K562 treated with DMSO at 1 percent for 48 hours (cell line): ENCODE measurements around the gene NPRL2. TPM values are rescaled to one million over a fixed set of nuclear protein-coding genes. Genes with fewer than 3 reads are reported as not detected.

ENCODE experiments used
- total RNA-seq: library from RNA; unstranded; fragments of 300-600 nt; gene quantifications from 2 replicates; pipeline ENCODE4 v1.2.3, GENCODE V29; 2022; ENCODE audit warnings: low replicate concordance; ENCODE audit errors: extremely low read depth

NPRL2 gene
- total RNA-seq, result not detected in 2 replicates

DNA sequence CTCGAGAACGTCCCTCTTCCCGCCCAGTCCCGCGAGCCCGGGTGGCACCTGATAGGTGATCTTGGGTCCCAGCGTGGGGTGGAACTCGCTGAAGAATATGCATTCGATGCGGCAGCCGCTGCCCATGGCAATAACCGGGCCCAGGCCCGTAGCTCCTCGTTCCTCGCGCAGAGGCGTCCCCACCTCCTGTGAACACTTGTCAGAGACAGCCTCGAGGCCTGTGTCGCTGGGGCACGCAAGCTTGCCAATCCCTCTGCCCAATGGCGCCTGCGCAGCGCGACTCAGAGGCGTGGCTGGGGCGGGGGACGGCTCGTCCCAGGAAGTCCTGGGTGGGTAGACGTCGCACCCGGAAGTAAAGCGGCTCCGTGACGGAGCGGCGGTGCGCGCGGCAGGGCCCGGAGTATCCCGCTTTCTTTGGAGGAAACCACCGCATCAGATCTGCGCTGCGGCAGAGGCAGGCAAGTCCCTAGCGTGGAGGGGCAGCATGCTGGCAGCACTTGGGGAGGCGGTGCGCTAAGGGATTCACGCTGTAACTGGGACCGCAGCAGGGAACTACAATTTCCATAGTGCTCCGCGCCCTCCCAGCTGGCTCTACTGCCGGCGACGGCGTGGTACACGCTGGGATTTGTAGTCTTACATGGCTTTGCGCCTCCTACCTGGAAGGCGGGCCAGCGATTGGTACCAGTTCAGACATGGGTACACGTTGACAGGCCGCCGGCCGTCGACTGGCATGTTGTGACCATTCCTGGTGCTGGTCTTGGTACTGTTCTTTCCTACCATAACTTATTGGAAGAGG, at the start of gene NPRL2, which contains the start of gene CYB561D2:
TSS of gene NPRL2 (minus strand) at position 249 of the 796 bp plus-strand sequence. CDS start at position 126, 123 bp downstream.
TSS of gene CYB561D2 (plus strand) at position 336 of the 796 bp plus-strand sequence. CDS start 572 bp downstream, outside the sequence.

DNA sequence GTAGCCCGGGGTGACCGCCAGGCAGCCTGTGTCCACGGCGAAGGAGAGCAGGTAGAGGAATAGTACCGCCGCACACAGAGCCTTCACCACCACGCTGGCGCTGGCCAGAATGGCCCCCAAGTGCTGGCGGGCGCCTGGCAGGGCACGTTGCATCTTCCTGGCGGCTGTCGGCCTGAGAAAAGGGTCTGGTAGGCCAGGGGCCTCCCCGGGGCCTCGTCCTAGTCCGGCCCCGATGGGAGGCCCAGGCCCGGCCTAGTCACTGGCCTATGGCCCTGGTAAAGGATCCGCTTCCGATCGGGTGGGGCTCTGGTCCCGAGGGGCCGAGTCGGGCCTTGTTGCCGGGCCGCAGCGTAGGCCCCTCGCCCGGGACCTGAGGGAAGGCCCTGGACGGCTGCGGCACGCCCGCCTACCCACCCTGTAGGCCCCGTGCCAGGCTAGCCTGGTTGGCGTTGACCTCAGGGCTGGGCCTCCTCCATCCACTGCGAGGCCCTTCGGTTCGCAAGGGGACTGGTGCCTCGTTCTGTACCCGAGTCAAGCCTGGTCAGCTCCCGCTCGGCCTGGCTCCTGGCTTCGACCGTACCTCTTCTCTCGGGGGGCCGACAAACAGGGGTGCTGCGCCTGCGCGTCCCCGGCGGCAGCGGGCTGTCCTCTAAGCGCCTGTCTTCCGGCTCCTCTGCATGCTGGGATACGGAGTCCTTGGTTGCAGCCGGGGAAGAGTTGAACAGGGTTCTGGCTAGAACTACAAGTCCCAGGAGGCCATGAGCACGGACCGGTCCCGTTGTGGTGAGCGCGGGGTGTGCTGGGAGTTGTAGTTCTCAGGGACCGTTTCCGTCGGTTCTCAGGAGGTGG, 8.6 kb upstream of the NPRL2 start, which contains the start of gene TMEM115:
TSS of gene TMEM115 (minus strand) at position 611 of the 849 bp plus-strand sequence. CDS start at position 153, 458 bp downstream.

DNA sequence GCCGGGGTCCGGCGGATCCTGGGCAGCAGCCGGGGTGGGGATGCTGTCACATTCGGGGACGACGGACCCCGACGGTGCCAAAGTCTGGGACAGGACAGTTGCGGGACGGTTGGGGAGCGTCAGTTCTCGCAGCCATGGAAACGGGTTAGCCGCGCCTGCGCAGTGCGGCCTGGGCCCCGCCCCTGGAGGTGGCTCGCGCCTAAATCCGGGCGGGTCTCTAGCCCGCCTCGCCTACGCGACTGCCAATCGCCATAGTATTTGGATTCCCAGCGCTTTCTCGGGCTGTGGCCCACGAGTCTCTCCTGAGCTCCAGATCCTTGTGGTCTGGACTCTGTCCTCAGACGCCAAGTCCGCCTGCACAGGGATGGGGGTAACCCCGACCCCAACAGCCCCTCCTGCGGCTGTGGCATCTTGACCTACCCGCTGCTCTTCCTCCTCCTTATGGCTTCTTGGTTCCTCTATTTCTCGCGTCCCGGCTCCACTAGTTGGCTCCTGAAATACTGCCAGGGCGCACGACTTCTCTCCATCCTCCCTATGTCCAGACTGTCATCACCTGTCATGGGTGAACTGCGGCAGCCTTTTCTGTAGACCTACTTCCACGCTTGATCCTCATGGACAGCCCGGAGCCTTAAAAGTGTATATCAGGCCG, 4.9 kb downstream of the NPRL2 start, which contains the start of gene ZMYND10:
TSS of gene ZMYND10 (minus strand) at position 147 of the 649 bp plus-strand sequence. CDS start 153 bp downstream, outside the sequence.

DNA sequence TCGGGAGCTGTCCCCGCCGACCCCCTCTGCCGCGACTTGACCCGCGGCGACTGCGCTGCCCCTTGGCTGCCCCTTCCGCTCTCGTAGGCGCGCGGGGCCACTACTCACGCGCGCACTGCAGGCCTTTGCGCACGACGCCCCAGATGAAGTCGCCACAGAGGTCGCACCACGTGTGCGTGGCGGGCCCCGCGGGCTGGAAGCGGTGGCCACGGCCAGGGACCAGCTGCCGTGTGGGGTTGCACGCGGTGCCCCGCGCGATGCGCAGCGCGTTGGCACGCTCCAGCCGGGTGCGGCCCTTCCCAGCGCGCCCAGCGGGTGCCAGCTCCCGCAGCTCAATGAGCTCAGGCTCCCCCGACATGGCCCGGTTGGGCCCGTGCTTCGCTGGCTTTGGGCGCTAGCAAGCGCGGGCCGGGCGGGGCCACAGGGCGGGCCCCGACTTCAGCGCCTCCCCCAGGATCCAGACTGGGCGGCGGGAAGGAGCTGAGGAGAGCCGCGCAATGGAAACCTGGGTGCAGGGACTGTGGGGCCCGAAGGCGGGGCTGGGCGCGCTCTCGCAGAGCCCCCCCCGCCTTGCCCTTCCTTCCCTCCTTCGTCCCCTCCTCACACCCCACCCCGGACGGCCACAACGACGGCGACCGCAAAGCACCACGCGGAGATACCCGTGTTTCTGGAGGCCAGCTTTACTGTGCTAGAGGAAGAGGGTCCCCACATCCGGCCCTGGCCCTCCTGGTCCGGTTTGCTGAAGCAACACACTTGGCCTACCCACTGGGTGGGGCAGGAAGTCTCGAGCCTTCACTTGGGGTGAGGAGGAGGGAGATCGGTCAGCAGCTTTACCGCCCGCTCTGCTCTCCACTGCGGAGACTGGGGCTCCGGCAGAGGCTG, 9.9 kb downstream of the NPRL2 start, which contains the start of gene RASSF1:
TSS of gene RASSF1 (minus strand) at position 389 of the 882 bp plus-strand sequence. CDS start at position 358, 31 bp downstream.

DNA sequence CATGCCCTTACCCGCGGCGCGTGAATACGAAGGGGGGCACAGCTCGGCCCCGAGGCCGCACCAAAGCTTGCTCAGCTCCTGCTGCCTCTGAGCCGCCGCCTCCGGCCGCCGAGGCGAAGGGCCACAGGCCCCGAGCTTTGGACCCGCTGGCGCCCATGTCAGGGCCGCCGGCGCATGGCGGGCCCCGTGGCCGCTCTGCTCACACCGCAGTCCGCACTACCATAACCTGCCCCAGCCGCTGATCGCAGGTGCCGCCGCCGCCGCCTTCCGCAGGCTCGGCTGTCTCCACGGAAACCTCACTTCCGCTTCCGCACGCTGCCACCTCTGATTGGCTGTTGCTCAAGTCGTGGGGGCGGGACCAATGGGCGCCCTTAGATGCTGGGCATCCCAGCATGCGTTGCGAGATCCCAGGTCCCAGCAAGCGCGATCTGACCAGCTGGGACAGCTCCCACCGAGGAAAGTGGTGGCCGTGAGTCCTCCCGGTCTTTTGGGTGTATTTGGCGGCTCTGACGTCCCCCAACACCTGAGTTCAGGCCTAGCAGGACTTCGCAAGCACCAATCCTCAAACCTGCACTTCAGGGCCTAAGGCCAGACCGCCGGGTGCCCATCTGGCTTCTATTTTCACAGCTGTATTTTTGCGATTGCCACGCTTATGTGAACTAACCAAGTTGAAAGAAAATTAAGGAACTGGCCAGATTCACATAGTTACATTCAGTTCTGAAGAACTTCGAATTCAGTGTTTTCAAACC, 22.5 kb downstream of the NPRL2 start, which contains the start of gene TUSC2:
TSS of gene TUSC2 (minus strand) at position 281 of the 749 bp plus-strand sequence. CDS start at position 157, 124 bp downstream.

DNA sequence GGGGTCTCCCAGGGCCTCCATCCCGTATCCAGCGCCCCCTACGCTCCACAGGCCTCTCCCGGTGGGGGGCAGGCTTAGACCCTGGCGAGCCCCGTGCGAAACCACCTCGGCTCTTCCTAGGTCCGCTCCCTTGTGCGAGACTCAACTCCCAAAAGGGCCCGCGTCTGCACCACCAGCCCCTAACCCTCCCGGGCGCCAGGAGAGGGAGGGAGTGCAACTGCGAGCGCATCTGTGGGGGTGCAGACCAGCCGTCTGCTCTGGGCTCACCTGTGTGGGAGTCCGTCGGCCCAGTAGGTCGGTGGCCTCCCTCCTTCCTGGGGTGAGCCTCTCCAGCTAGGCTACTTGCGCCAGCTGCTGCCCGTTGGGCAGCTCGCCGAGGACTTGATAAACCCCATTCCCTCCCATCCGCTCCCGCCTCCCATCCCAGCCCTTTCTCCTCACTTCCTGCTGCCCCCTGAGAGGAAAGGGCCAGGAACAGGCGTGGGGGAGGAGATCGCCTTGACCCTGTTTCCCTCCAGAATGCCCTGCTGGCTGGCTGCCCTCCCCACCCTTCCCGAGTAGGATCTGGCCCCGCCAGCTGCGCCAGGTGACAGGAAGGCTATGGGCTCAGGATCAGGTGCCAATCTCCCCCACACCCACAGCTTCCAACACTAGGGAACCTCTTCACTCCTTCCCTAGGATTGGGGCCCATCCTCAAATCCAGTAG, 28.0 kb downstream of the NPRL2 start, which contains the start of gene HYAL2:
TSS of gene HYAL2 (minus strand) at position 360 of the 706 bp plus-strand sequence. CDS start 2,256 bp downstream, outside the sequence.

DNA sequence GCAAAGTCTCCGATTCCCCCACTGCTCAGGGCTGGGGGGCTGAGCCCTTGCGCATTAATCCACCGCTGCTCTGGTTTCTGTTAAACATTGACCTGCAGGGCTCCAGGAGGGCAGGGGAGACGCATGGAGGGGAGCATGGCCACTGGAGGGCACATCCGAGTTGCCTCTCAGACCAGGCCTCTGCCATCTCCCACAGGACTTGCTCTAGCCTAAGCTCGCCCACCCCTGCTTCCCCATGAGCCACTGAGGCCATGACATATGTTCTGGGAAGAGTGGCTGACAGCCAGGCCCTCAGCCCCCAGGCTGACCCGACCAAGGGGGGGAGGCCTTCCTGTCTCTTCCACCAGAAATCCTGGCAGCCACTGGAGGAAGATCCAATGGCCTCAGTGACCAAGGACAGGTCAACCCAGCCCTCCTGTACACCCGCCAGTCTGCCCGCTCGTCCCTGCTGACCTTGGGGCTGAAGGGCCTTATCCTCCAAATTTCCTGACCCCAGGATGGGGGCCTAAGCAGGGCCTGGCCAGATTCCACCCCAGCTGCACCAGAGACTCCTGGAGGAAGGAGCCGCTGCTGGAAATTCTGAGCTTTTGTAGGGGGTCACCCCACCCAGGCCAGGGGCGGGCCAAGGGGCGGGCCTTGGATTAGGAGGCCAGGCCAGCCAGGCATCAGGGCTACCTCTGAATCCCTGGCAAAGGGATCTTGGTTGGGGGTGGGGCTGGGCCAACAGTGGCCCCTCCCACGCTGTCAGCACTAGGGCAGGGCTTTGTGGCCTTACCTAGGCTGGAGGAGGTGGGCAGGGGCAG, 47.4 kb downstream of the NPRL2 start, which contains the start of gene HYAL1:
TSS of gene HYAL1 (minus strand) at position 562 of the 803 bp plus-strand sequence. CDS start 618 bp downstream, outside the sequence.

DNA sequence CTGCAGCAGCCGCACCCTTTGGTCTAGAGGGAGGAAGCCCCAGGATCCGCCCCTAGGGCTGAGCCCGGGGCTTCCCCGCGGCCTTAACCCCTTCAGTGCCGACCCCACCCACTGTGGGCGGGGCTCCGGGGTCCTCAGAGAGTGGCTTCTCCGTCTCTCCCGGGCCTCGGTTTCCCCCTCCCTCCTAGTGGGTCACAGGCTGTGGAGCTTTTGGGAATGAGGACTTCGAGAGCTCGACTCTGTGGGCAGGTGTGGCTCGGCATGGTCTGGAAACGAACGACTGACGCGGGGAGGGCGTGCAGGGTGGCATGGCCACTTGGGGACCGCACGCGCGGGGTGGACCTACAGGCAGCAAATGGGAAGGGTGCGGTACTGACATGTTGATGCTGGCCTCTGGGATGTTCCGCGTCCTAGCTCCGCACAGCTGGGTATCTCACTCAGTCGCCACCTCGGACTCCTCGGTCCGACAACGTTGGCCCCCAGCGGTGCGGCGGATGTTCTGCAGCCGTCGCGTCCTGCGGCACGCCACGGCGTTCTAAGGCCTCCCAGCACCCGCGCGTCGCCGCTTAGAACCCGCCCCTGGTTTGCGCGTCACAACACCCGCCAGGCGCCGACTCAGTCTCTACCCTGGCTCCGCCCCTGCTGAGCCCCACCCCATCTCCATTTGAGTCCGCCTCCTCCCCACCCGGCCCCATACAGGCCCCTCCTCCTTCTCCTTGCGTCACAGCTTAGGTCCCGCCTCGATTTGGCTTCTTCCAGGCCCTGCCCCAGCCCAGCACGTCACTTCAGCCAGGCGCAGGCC, 51.5 kb downstream of the NPRL2 start, which contains the start of the genes HYAL3 and NAA80:
TSS of gene HYAL3 (minus strand) at position 570 of the 802 bp plus-strand sequence. CDS start 3,803 bp downstream, outside the sequence.
TSS of gene NAA80 (minus strand) at position 570 of the 802 bp plus-strand sequence. CDS start 1,942 bp downstream, outside the sequence.

Other genes starting within 250 kb of the NPRL2 start
- gene SEMA3F, start 195.5 kb downstream of the NPRL2 start, total RNA-seq, result not detected in 2 replicates
- not detected in 2 replicates for gene GNAT1, start 159.2 kb downstream of the NPRL2 start, total RNA-seq
- gene SLC38A3, start 145.5 kb downstream of the NPRL2 start, total RNA-seq, result not detected in 2 replicates
- not detected in 2 replicates for gene GNAI2, start 114.6 kb downstream of the NPRL2 start, total RNA-seq
- not detected in 2 replicates for gene SEMA3B, start 81.6 kb downstream of the NPRL2 start, total RNA-seq
- gene LSMEM2, start 71.7 kb downstream of the NPRL2 start, total RNA-seq, result not detected in 2 replicates
- not detected in 2 replicates for gene IFRD2, start 58.3 kb downstream of the NPRL2 start, total RNA-seq
- not detected in 2 replicates for gene HYAL3, start 51.4 kb downstream of the NPRL2 start, total RNA-seq
- gene NAA80, start 51.4 kb downstream of the NPRL2 start, total RNA-seq, result not detected in 2 replicates
- not detected in 2 replicates for gene HYAL1, start 47.2 kb downstream of the NPRL2 start, total RNA-seq
- not detected in 2 replicates for gene HYAL2, start 28.0 kb downstream of the NPRL2 start, total RNA-seq
- not detected in 2 replicates for gene TUSC2, start 22.6 kb downstream of the NPRL2 start, total RNA-seq
- not detected in 2 replicates for gene RASSF1, start 9.9 kb downstream of the NPRL2 start, total RNA-seq
- gene ZMYND10, start 5.0 kb downstream of the NPRL2 start, total RNA-seq, result not detected in 2 replicates
- not detected in 2 replicates for gene CYB561D2, start 87 bp upstream of the NPRL2 start, total RNA-seq
- gene TMEM115, start 8.7 kb upstream of the NPRL2 start, total RNA-seq, result not detected in 2 replicates
- not detected in 2 replicates for gene CACNA2D2, start 152.9 kb upstream of the NPRL2 start, total RNA-seq
- not detected in 2 replicates for gene C3orf18, start 217.0 kb upstream of the NPRL2 start, total RNA-seq
- not detected in 2 replicates for gene HEMK1, start 218.7 kb upstream of the NPRL2 start, total RNA-seq